Activated T-helper 17 cell treated with anti-CD3 and anti-CD28 coated beads, Interleukin-2, amount 50 U/mL, for 72 hours (primary cell): ENCODE data around the gene USP4. TPM values are rescaled to one million over a fixed set of nuclear protein-coding genes. Genes with fewer than 3 reads are reported as not detected.

Experiments
- total RNA-seq, 2 donors: library from RNA; stranded (reverse); gene quantifications; one replicate each; pipeline ENCODE4 v1.2.3, GENCODE V29; 2022

USP4 gene
- total RNA-seq, 2 donors from 2014 or later = 69.1 to 69.2 TPM

Other genes starting within 250 kb of the USP4 start
- 100 to 1,000 TPM; 122 to 151 TPM for gene QRICH1, start 246.0 kb downstream of the USP4 start, total RNA-seq
- gene QARS1, start 235.3 kb downstream of the USP4 start, total RNA-seq = 100 to 1,000 TPM; 284 to 292 TPM
- 10 to 100 TPM; 33.4 to 36.0 TPM for gene USP19, start 219.2 kb downstream of the USP4 start, total RNA-seq
- gene LAMB2, start 207.0 kb downstream of the USP4 start, total RNA-seq = under 1 TPM in 1 of 2 donors, not detected in 1; 0.79 TPM
- gene CCDC71, start 173.7 kb downstream of the USP4 start, total RNA-seq = 10 to 100 TPM; 15.6 to 17.0 TPM
- gene KLHDC8B, start 168.5 kb downstream of the USP4 start, total RNA-seq = 1 to 10 TPM; 1.0 to 3.7 TPM
- gene C3orf62, start 62.8 kb downstream of the USP4 start, total RNA-seq = 1 to 10 TPM; 9.3 to 9.4 TPM
- gene GPX1, start 18.3 kb upstream of the USP4 start, total RNA-seq = 100 to 1,000 TPM; 133 to 221 TPM
- gene RHOA, start 71.9 kb upstream of the USP4 start, total RNA-seq = 100 to 1,000 TPM; 298 to 453 TPM
- gene TCTA, start 72.4 kb upstream of the USP4 start, total RNA-seq = 10 to 100 TPM; 14.3 to 18.0 TPM
- gene AMT, start 82.4 kb upstream of the USP4 start, total RNA-seq = 1 to 10 TPM; 1.9 to 2.5 TPM
- gene NICN1, start 89.3 kb upstream of the USP4 start, total RNA-seq = 10 to 100 TPM in 1 of 2 donors, 1 to 10 TPM in 1; 6.7 to 11.6 TPM
- gene DAG1, start 130.2 kb upstream of the USP4 start, total RNA-seq = 10 to 100 TPM in 1 of 2 donors, 1 to 10 TPM in 1; 7.0 to 12.3 TPM
- gene BSN, start 214.4 kb upstream of the USP4 start, total RNA-seq = under 1 TPM; 0.13 to 0.22 TPM